A172 (cell line): ENCODE results near the gene OR2J3. TPM values are rescaled to one million over a fixed set of nuclear protein-coding genes. Genes with fewer than 3 reads are reported as not detected.

ENCODE experiments used
- total RNA-seq: library from RNA; depleted of rRNA; stranded (reverse); fragments of >200 nt; shearing (Covaris generic); gene quantifications from 2 replicates; pipeline ENCODE4 v1.2.3, GENCODE V29; 2014; rRNA removed

Gene OR2J3
- total RNA-seq, 1 experiment from 2014 or later = not detected

Other genes starting within 250 kb of the OR2J3 start
- 59.1 and 66.4 TPM in 2 replicates for gene TRIM27, start 184.1 kb upstream of the OR2J3 start, total RNA-seq
- gene ZNF311, start 102.7 kb upstream of the OR2J3 start, total RNA-seq = 0.72 and 1.2 TPM in 2 replicates
- gene OR2W1, start 62.9 kb upstream of the OR2J3 start, total RNA-seq = not detected in 2 replicates
- gene OR2B3, start 20.7 kb upstream of the OR2J3 start, total RNA-seq = not detected in 2 replicates
- gene OR2J1, start 8.6 kb upstream of the OR2J3 start, total RNA-seq = not detected in 2 replicates
- gene OR2J2, start 62.8 kb downstream of the OR2J3 start, total RNA-seq = not detected in 2 replicates
- not detected in 2 replicates for gene OR14J1, start 193.6 kb downstream of the OR2J3 start, total RNA-seq